Activated CD4-positive, CD25-positive, alpha-beta regulatory T cell (primary cell): ENCODE measurements around the gene YWHAH.
A peak's percentile ranks its signal among the peaks of the same experiment; 100 is the strongest.

Experiments
- DNase-seq, 4 experiments: peaks; one replicate each; lab custom pipeline; 2025; lab: John Stamatoyannopoulos, UW

The YWHAH gene

GRCh38 chr22:31923136-31923535 lies 21.2 kb upstream of the YWHAH start:
- no peak for DNase-seq

- no peak for DNase-seq
Measured at GRCh38 chr22:31923747-31924146, 20.6 kb upstream of the YWHAH start.

- DNase-seq, result no peak
Measured at GRCh38 chr22:31925056-31925455, 19.3 kb upstream of the YWHAH start.

GRCh38 chr22:31926024-31926423 lies 18.3 kb upstream of the YWHAH start:
- no peak for DNase-seq

GRCh38 chr22:31926969-31927368 lies 17.4 kb upstream of the YWHAH start:
- DNase-seq, result no peak

- no peak for DNase-seq
Measured at GRCh38 chr22:31927562-31927961, 16.8 kb upstream of the YWHAH start.

- no peak for DNase-seq
Measured at GRCh38 chr22:31929167-31929930, 15.0 kb upstream of the YWHAH start.

GRCh38 chr22:31932863-31933262 lies 11.5 kb upstream of the YWHAH start:
- DNase-seq, result no peak

GRCh38 chr22:31933406-31933805 lies 10.9 kb upstream of the YWHAH start:
- DNase-seq, result no peak

GRCh38 chr22:31933816-31934482 lies 10.4 kb upstream of the YWHAH start:
- DNase-seq, result no peak

- no peak for DNase-seq
Measured at GRCh38 chr22:31935961-31936635, 8.2 kb upstream of the YWHAH start.

GRCh38 chr22:31937341-31937740 lies 7.0 kb upstream of the YWHAH start:
- no peak for DNase-seq

- no peak for DNase-seq
Measured at GRCh38 chr22:31938296-31938695, 6.0 kb upstream of the YWHAH start.

- no peak for DNase-seq
Measured at GRCh38 chr22:31940506-31940905, 3.8 kb upstream of the YWHAH start.

GRCh38 chr22:31942091-31942490 lies 2.2 kb upstream of the YWHAH start:
- no peak for DNase-seq

- DNase-seq, result no peak
Measured at GRCh38 chr22:31943206-31943977, 943 bp upstream of the YWHAH start.

GRCh38 chr22:31944700-31945442 lies 536 bp downstream of the YWHAH start:
- DNase-seq, result peak; percentile 9 to 49 (median 35)

- DNase-seq, result no peak
Measured at GRCh38 chr22:31945443-31945855, 1.1 kb downstream of the YWHAH start.

GRCh38 chr22:31945971-31946680 lies 1.8 kb downstream of the YWHAH start:
- no peak for DNase-seq

GRCh38 chr22:31947296-31947695 lies 3.0 kb downstream of the YWHAH start:
- DNase-seq, result no peak

GRCh38 chr22:31948002-31948401 lies 3.7 kb downstream of the YWHAH start:
- no peak for DNase-seq
